VCaP (cell line): ENCODE results near the gene KLHL24.

Source experiments
- H3K27ac ChIP-seq: fragments of 450-650 bp; 2 replicates; pipeline ENCODE4 v1.5.1; 2017
- TF ChIP-seq, protein P1 (sequence below): fragments of 450-650 bp; conservative IDR thresholded peaks from 2 replicates; pipeline ENCODE4 v1.5.1; 2017; ENCODE audit warnings: mild to moderate bottlenecking, moderate library complexity

KLHL24 gene, protein sequence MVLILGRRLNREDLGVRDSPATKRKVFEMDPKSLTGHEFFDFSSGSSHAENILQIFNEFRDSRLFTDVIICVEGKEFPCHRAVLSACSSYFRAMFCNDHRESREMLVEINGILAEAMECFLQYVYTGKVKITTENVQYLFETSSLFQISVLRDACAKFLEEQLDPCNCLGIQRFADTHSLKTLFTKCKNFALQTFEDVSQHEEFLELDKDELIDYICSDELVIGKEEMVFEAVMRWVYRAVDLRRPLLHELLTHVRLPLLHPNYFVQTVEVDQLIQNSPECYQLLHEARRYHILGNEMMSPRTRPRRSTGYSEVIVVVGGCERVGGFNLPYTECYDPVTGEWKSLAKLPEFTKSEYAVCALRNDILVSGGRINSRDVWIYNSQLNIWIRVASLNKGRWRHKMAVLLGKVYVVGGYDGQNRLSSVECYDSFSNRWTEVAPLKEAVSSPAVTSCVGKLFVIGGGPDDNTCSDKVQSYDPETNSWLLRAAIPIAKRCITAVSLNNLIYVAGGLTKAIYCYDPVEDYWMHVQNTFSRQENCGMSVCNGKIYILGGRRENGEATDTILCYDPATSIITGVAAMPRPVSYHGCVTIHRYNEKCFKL

DNA sequence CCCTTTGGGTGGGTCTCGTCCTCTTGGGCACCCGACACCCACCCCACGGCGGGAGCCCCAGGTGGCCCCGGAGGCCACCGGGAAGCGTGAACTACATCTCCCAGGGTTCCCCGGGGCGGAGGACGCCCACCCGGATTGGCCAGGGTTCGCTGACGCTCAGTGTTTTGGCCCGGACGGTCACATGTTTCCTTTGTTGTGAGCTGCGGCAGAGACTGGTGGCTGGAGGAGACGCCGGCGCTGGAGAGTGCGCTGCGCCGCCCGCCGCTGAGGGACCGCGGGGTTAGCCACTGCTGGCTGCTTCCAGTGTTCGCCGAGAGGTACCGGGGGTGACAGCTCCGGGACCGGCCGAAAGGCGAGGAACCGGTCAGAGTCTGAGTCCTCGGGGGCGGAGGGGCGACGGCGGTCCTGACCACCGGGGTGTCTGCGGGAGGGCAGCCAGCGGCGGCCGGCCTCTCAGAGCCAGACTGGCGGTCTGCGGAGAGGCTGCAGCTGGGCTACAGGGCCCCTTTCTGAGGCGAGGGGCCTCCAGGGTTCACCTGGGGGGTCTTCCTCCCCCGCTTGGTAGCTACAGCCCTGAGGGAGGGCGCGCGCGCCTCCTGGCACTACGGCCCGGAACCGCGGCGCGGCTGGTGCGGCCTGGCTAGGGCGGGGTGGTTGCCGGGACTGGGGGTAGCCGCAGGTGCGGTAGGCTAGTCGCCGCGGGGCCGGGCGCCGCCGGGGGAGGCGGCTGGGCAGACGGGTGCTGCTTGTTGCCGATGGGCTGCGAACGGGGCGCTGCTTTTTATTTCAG is at the start of gene KLHL24:
Gene KLHL24 (plus strand): TSS at position 193 of the 790 bp plus-strand sequence. CDS start 14,734 bp downstream, outside the sequence.
- H3K27ac ChIP-seq: peak within 1 kb of the TSS; percentile 92
- TF ChIP-seq, protein P1, sequence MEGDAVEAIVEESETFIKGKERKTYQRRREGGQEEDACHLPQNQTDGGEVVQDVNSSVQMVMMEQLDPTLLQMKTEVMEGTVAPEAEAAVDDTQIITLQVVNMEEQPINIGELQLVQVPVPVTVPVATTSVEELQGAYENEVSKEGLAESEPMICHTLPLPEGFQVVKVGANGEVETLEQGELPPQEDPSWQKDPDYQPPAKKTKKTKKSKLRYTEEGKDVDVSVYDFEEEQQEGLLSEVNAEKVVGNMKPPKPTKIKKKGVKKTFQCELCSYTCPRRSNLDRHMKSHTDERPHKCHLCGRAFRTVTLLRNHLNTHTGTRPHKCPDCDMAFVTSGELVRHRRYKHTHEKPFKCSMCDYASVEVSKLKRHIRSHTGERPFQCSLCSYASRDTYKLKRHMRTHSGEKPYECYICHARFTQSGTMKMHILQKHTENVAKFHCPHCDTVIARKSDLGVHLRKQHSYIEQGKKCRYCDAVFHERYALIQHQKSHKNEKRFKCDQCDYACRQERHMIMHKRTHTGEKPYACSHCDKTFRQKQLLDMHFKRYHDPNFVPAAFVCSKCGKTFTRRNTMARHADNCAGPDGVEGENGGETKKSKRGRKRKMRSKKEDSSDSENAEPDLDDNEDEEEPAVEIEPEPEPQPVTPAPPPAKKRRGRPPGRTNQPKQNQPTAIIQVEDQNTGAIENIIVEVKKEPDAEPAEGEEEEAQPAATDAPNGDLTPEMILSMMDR: 0 out of 2 replicates have a peak, but pooled peaks have one; percentile 7

DNA sequence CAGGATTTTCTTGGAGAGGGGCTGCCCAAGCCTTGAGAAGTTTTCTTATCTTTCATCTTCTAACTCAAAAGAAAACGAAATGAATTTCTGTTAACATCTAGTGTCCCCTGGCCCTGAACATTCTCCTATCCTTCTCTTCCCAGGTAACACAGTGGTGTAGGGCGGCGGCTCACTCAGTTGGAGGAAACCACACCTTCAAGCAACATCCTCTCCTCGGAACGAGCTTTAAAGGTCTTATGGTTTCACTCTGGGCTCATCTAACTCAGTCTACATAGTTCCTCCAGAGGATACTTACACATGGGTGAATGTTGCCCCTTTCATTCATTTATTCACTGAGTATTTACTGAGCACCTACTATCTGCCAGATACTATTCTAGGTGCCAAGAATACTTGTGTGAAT is 48.9 kb upstream of the KLHL24 start:
- H3K27ac ChIP-seq: no peak overlapping the region
- TF ChIP-seq, protein P1: no peak

DNA sequence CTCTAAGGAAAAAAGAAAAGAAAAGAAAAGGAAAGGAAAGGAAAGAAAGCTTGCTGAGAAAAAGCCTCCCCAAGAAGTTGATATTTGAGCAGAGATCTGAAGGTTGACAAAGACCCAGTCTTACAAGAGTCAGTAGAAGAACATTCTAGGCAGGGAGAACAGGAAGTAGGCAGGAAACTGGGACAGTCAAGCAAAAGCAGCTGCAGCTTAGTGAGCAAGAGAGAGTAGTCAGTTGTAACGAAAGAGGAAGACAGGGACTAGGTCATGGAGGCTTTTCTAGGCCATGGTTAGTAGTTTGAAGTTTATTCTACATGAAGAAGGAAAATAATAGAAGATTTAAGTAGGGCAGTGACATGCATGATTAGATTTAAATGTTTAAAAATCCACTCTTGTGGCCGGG is 48.1 kb upstream of the KLHL24 start:
- TF ChIP-seq, protein P1: no peak
- no peak overlapping the region for H3K27ac ChIP-seq

DNA sequence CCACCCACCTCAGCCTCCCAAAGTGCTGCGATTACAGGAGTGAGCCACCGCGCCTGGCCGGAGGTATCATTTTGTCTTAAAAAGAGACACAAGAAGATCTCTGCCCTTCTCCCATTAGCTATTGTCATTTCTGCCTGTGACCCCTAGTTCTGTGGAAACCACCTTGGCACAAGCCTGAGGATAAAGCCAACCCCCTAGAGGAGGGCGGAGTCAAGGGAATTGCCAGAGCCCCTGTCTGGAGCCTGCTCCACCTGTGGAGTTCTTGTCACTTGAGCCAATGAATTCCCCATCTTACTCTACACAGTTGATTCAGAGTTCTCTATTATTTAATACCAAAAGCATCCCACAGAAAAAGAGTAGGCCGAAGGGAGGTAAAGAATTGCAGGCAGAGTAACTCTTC is 45.0 kb upstream of the KLHL24 start:
- no peak overlapping the region for H3K27ac ChIP-seq
- TF ChIP-seq, protein P1: no peak

DNA sequence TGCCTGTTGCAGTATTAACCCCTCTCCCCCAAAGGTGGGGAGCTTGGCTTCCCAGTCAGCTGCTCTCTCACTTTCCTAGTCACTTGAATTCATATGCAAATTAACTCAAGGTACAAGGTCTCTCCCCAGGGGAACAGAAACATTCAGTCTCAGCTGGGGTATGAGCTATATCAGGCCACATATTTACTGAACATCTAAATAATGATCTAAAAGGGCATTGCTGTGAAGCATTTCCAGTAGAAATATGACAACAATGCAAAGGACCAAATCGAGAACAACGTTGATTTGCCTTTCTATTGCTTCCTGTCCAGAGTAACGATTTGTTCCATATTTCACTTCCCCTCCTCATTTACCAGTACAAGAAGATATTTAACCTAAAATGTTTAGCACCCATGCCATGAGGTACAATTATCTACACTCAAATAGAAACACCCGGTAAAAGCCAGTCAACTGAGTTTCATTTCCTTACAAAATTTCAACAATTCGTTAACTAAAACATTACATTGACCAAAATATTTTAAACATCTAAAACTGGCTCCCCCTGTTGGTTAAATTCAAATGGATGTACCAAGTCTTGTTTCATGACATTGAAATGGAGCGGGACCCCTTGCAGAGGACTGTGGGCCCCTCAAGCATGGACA is 43.4 kb upstream of the KLHL24 start:
- TF ChIP-seq, protein P1: peak; percentile 25
- no peak overlapping the region for H3K27ac ChIP-seq

DNA sequence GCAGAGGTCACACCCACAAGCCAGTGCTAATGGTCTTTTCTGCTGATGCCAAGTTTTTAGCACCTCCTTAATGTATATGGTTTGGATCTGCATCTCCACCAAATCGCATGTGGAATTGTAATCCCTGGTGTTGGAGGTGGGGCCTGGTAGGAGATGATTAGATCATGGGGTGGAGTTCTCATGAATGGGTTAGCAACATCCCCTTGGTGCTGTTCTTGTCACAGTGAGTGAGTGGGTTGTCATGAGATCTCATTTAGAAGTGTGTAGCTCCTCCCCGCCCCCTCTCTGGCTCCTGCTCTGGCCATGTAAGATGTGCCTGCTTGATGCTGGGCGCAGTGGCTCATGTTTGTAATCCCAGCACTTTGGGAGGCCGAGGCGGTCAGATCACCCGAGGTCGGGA is 42.6 kb upstream of the KLHL24 start:
- TF ChIP-seq, protein P1: no peak
- H3K27ac ChIP-seq: no peak overlapping the region
